ENCODE results near the gene MDGA2. TPM values are rescaled to one million over a fixed set of nuclear protein-coding genes. Genes with fewer than 3 reads are reported as not detected.

The MDGA2 gene
- total RNA-seq, 1 donor from 2014 or later, result not detected

GRCh38 chr14:47150267-47150666, 525.1 kb downstream of the MDGA2 start:
- DNase-seq (ENCODE audit: low read depth, low spot score), result no peak

GRCh38 chr14:47149326-47149725, 526.1 kb downstream of the MDGA2 start:
- DNase-seq (ENCODE audit: low read depth, low spot score), result no peak

- no peak for DNase-seq (ENCODE audit: low read depth, low spot score)
These were observed 526.7 kb downstream of the MDGA2 start for GRCh38 chr14:47148686-47149085.

GRCh38 chr14:47120645-47121044, 554.8 kb downstream of the MDGA2 start:
- no peak for DNase-seq (ENCODE audit: low read depth, low spot score)

- DNase-seq (ENCODE audit: low read depth, low spot score), result no peak
These were observed 571.6 kb downstream of the MDGA2 start for GRCh38 chr14:47103771-47104170.

DNA sequence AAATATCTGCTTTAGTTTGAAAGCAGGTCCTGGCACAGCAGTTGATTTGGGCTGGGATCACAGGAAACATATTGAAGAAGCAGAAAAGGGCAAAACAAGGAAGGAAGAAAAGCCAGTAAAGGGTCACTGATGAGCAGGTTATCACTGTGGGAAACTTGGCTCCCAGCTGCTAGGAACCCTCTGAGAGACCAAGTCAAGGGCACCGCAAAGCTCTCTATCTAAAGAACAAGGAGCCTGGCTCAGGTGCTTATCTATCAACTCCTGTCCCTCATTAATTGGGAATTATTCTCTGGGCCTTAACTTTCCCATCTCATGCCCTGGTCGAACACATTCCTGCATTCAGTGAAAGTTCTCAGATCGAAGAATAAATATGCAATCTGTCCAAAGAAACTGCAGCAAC, 572.9 kb downstream of the MDGA2 start:
- no peak for DNase-seq (ENCODE audit: low read depth, low spot score)

DNA sequence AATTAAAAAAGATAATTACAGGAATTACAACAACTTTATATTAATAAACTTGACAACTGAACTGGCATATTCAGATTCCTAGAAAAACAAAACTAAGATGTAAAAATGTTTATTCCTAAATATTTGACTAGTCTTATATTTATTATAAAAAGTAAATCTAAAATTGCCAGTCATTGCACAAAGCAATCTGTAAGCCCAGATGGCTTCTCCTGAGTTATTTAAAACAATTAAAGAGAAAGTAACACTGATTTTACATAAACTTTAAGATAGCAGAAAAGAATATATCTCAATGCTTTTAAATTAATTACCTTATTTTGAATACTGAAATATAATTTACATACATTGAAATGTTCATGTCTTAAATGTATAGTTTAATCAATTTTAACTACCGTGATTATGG, 589.7 kb downstream of the MDGA2 start:
- no peak for DNase-seq (ENCODE audit: low read depth, low spot score)

- DNase-seq (ENCODE audit: low read depth, low spot score), result no peak
These were observed 610.1 kb downstream of the MDGA2 start for GRCh38 chr14:47065326-47065725.

GRCh38 chr14:47060050-47060449, 615.4 kb downstream of the MDGA2 start:
- no peak for DNase-seq (ENCODE audit: low read depth, low spot score)

DNA sequence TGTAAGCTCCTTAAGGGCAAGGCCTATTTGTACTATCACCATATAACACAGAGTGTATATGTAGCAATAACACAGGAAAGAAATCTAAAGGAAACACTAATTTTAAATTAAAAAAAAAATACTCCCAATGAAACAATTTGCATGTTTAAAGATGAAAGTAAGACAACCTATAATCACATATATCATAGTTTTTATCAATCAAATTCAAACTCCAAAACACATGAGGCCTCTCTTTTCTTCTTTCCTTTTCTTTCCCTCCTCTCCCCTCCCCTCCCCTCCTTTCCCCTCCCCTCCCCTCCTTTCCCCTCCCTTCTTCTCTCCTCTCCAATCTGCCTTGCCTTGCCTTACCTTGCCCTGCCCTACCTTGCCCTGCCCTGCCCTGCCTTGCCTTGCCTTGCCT, 618.0 kb downstream of the MDGA2 start:
- no peak for DNase-seq (ENCODE audit: low read depth, low spot score)

DNA sequence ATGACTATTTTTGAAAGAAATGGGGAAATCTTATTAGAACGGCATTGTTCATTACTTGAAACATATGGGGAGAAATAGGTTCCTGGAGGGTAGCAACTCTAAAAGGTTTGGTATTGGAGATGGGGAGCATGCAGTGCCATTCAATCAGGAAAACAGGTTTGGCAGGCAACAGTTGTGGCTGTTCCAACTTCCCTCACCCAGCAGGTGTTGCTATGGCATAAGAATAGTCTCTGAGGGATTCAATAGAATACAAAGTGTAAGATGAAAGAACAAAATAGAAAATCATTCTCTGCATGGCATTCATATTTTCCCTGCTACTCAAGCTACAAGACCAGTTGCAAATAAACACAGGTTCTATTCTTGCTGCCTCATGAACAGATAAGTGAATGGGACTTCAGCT, 630.6 kb downstream of the MDGA2 start:
- DNase-seq (ENCODE audit: low read depth, low spot score), result no peak

DNA sequence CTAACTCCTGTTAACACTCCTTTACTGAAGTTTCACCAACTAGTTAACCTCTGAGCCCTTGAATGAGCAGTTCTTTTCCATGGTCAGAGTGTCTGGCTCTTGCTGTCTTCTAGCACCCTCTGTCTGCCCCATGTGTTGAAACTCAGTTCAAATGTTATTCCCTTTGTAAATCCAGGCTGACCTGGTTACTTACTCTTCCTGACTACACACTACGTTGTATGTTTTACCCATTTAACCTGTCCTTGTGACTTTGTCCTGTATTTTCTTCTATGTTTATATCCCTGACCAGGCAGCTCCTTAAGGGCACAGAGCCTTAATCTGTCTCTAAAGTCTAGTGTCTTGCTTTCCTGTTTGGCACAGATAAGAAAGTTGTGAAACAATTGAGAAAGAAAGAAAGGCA, 634.9 kb downstream of the MDGA2 start:
- DNase-seq (ENCODE audit: low read depth, low spot score), result no peak

DNA sequence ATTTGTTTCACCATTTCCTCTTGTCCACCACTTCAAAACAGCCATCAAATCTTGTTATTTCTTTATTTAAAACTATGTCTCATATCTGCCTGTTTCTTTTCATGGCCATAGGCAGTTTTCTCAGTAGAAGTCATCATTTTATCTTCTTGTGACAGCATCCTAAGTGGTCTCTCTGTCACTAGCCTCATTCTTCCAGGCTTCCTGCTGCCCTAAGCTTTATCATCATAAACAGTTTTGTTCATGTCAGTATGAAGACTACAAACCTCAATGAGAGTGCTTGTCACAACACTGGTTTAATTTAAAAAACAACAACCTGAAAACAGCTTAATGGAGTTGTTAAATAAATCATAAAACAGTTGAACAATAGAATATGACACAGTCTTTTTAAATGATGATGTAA, 636.1 kb downstream of the MDGA2 start:
- no peak for DNase-seq (ENCODE audit: low read depth, low spot score)

DNA sequence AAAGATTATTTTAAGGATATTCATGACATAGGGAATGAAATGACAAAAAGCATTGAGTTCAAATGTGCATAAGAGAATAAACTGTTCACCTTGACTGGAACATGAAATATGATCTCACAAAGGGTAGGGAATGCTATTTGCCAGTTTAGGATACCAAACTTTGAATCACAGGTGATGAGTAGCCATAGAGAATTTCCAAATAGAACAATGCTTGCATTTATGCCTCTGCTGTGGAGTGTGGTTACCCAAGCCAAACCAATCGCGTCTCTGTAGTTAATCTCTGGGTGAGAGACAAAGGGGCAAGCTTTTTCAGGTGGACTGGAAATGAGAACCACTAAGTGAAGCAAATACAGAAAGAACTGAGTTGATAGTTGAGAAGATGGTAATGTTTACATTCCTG, 652.7 kb downstream of the MDGA2 start:
- DNase-seq (ENCODE audit: low read depth, low spot score), result no peak

DNA sequence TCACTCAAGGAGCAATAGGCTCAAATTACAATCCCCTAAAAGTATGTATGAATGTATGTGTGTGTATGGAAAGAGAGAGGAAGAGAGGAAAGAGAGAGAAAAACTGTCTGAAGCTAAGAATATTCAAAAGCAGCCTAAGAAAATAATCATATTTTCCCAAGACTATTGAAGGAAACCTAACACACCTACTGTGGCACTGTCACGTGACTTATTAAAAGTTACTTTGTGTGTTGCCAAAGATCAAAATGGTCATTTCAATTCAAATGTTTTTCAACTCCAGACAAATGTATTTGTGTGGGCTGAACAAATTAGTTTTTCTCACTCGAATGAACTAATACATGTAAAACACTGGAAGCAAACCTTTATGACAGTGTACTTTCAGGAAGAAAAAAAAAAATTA, 654.9 kb downstream of the MDGA2 start:
- DNase-seq (ENCODE audit: low read depth, low spot score), result no peak

- no peak for DNase-seq (ENCODE audit: low read depth, low spot score)
These were observed 662.7 kb downstream of the MDGA2 start for GRCh38 chr14:47012533-47013280.

DNA sequence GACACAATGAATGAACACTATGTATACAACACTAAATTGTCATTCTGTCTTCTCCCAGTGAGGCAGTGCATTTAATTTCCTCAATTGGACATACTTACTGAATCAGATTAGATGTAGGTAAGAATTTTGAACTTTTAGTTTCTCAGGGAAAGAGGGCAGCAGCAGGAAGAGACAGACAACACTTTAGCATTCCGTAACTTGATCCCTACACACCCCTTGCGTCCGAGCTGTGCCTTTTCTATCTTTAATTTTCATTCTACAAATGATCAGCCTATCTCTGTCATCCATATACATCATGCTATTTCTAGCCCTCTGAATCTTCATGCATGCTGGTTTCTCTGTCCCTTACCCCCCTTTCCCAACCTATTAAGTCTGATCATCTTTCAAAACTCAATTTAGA, 665.8 kb downstream of the MDGA2 start:
- no peak for DNase-seq (ENCODE audit: low read depth, low spot score)

DNA sequence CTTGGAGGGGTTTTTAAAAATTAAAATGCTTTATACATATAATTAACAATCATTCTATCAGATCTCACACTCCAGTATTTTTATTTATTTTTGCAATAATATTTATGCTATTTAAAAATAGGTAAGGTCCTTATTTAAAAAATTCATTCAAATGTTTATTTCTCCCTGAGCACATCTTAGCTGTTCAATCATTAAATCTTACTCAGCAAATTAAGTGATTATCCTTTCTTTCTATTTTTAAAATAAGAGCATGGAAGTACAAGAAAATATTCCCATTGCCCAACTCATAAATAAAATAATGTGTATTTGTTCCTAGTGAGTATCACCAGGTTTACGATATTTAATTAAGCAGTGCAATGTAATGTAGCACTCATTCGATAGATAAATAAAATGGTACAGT, 666.7 kb downstream of the MDGA2 start:
- DNase-seq (ENCODE audit: low read depth, low spot score), result no peak

- no peak for DNase-seq (ENCODE audit: low read depth, low spot score)
These were observed 675.7 kb downstream of the MDGA2 start for GRCh38 chr14:46999661-47000060.

- no peak for DNase-seq (ENCODE audit: low read depth, low spot score)
These were observed 685.8 kb downstream of the MDGA2 start for GRCh38 chr14:46989566-46989965.

- DNase-seq (ENCODE audit: low read depth, low spot score), result no peak
These were observed 687.1 kb downstream of the MDGA2 start for GRCh38 chr14:46988312-46988711.

DNA sequence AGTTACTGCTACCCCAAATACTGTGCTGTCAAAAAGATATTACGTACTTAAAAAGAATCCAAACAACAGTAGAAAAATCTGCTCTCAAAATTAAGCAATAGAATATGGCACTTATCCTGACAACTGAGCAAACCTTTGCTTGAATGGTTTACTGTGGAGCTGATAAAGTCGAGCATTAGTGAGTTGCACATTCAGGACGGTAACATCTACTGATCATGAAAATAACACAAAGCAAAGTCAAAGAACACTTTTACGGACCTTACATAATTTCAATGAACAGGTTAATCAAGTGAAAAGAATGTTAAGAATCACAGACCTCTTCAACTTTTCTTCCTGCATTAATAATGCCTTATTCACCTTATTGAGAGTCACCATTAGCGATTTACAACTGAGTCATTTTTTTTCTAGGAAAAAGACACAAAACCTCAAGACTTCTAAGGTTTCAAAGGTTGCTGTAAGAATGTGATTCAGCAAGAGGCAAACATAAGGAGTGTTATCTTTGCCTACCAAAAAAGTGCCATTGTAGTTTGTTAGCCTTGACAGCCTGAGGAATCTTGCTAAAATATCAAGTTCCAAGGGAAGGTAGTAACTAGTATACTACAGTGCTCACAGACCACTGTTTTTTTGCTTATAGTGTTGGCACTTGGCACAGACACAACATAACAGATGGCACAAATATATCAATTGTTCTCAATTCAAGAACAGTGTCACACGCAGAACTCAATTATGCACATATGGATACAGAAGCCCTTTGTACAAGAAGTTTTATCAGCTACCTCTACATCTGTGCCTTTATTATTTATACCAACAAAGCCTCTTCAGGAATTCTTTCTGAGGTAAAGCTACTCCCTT, 689.6 kb downstream of the MDGA2 start:
- no peak for DNase-seq (ENCODE audit: low read depth, low spot score)

GRCh38 chr14:46973295-46973694, 702.1 kb downstream of the MDGA2 start:
- DNase-seq (ENCODE audit: low read depth, low spot score), result no peak

All from pulmonary artery endothelial cell (primary cell).